Measurements from ENCODE around the gene PAGE5.

Gene PAGE5

DNA sequence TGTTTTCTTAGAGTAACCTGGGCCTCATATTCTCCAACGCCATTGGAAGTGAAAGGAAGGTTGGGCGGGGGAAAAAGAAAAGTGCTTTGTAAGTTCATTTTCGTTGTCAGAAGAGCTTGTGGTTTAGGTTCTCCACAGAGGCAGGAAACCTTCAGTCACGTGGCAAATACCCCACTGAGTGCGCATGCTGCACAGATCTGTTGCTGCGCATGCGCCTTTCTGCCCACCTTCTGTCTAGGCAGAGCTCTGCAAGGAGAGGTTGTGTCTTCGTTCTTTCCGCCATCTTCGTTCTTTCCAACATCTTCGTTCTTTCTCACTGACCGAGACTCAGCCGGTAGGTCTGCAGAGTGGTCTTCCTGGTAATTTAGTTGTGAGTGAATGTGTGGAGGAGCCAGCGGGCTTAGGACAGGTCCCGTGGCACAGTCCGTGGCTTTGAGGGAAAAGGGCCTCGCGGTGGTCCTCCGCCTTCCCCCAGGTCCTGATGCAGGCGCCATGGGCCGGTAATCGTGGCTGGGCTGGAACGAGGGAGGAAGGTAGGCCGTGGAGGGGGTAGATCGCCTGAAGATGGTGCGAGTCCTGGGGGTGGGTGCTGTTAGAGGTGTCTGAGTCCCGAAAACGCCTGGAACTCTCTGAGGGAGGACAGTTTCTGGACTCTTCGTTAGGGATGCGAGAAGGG, at the start of gene PAGE5:
TSS of gene PAGE5 (plus strand) at position 228 of the 676 bp plus-strand sequence. CDS start 1,037 bp downstream, outside the sequence.
- peak in 1 of 3 experiments; percentile 0 for DNase-seq (ENCODE audit: low read depth in 3 of 3)

DNA sequence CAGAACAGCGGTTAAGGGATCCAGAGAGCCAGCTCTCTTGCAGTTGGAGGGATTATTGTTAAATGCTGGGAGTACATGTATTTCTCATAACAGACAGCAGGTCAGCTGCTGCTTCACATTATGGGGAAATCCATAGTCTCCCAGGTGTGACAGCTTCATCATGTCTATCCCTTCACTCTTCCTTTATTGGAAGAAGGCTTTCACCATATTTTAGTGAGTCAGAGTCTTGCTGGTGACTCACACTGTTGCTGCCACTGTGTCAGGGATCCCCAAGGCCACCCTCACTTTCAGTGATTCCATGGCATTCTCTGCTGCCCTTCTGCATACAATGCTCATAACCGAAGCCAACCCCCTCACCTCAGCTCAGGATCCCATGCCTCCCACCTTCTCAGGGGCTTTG, 32.9 kb upstream of the PAGE5 start:
- no peak for DNase-seq (ENCODE audit: low read depth in 3 of 3)

GRCh38 chrX:55196688-55197087, 23.5 kb upstream of the PAGE5 start:
- DNase-seq (ENCODE audit: low read depth in 3 of 3), result no peak

DNA sequence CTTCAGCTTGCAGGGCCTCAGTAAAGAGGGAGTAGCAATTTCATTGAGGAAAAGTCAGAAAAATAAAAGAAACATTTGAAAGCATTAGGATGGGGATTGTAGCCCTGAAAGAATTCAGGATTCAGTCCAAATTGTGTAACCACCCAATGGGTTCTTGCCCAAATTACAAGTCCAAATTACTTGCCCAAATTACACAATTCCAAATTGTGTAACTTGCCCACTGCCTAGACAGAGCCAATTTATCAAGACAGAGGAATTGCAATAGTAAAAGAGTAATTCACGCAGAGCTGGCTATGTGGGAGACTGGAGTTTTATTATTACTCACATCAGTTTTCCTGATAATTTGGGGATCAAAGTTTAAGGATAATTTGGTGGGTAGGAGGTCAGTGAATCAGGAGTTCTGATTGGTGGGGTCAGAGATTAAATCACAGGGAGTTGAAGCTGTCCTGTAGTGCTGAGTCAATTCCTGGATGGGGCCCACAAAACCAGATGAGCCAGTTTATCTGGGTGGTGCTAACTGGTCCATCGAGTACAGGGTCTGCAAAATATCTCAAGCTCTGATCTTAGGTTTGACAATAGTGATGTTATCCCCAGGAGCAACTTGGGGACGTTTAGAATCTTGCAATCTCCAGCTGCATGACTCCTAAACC, 18.1 kb upstream of the PAGE5 start:
- DNase-seq (ENCODE audit: low read depth in 3 of 3), result no peak

DNA sequence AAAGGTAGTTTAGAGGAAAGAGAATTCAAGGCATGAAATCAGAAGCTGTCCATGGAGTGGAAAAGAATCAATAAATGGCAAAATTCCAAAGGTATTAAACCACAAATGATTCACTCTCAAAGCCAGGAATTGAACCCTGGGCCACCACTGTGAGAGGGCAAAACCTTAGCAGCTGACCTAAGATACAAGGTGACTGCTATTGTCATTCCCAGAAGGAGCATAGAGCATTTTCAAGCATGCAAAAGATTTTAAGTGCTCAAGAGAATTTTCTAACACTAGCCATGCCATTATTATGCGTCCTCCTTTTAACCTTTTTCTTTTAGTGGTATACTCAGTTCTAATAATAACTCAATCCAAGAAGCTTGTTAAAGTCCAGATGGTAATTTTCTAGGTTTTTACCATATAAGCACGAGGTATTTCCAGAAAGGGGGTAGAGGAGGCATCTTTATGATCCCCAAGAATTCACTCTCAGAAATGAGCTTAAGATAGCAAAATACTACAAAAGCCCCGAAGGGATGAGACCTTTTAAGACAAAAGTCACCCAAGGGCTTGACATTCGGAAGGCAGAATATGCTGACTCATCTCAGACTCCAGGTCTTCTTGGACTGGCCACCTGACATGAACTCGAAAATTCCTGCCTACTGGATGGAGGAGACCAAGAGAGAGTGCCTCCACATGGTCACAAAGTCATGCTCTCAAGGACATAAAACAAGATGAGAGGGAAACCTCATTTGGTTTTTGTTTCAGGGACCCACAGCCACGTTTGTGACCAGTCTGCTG, 13.8 kb upstream of the PAGE5 start:
- no peak for DNase-seq (ENCODE audit: low read depth in 3 of 3)

GRCh38 chrX:55210931-55211677, 9.0 kb upstream of the PAGE5 start:
- DNase-seq (ENCODE audit: low read depth in 3 of 3), result no peak

DNA sequence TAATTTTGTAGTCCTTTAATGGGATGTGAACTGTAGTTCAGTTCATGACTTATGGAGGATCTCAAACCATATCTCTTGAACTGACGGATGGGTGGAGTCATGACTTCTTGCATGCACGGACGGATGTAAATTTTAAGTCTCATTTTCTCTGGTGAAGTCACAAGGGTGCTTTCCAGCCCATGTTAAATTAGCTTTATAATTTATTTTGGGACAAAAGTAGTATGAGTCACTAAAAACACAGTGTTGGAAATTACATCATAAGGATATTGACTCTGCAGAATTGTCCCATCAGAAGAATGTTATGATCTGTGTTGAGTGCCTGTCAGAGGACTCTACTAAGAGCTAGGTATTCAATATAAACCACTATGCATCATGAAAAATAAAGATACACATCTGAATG, 6.8 kb upstream of the PAGE5 start:
- no peak for DNase-seq (ENCODE audit: low read depth in 3 of 3)

DNA sequence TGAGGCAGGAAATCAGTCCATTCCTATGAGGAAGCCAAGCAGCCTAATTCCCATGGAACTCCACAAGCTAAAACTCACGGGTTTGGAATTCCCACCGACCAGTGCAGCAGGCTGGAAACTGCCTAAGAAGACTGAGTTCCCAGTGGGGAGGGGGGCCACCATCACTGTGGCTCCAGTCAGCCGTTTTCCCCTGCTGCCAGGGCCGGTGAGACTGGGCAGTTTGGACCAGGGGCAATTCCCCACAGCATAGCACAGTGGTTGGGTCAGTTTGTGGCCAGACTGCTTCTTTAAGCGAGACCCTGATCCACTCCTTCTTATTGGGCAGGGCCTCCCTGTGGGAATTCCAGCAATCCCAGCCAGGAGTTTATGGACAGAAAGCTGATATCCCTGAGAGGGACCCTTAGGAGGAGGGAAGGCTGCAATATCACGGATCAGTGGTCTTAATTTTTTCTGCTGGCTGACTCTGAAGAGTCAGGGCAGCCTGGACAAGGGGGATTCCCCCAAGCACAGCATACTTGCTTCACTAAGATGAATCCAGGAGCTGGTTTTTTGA, 20.7 kb downstream of the PAGE5 start:
- DNase-seq (ENCODE audit: low read depth in 3 of 3), result no peak

DNA sequence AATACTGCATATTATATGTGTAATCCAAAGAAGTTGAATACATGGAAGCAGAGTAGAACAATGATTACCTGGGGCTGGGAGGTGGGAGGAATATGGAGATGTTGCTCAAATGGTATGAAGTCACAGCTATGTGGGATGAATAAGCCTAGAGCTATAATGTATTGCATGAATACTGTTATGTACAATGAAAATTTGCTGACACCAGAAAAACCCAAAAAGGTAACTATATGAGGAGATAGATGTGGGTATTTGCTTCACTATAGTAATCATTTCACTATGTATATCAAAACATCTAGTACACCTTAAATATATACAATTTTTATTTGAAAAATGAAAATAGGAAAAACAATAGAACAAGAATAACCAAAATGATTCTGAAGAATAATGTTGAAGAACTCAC, 33.4 kb downstream of the PAGE5 start:
- DNase-seq (ENCODE audit: low read depth in 3 of 3), result no peak

DNA sequence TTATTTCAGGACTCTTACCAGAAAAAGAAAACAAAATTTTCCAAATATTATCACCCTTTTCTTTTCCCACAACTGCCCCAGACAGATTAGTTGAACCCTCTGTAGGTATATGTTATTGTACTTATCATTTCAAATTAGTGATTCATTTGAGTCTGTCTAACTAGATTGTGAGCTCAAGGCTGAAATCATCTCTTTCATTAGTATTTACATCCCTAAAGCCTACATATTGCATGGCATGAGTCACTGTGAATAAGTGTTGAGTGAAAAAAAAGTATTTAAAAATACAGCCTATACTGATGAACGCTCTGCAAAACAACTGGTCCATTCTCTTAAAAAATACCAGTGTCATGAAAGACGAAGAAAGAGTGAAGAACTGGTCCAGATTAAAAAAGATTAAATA, 40.7 kb downstream of the PAGE5 start:
- DNase-seq (ENCODE audit: low read depth in 3 of 3), result no peak

DNA sequence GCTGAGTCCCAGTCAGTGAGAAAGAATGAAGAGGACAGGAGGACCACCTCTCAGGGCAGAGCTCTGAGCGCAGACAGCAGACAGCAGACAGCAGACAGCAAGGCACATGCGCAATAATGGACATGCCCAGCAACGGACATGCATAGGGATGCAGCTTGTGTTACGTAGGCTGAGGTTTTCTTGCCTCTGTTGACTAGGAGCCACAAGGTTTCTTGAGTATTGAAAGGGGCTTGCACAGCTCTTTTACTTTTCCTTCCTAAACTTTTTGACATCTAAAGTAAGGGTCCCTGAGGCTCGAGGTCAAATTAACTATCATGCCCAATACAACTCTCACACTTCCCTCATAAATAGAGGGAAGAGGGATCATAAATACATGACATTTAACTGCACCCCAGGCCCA, 44.7 kb downstream of the PAGE5 start, which contains the start of gene PAGE3:
TSS of gene PAGE3 (minus strand) at position 101 of the 400 bp plus-strand sequence. CDS start 1,013 bp downstream, outside the sequence.
- no peak for DNase-seq (ENCODE audit: low read depth in 3 of 3)

Data from stimulated activated CD4-positive, alpha-beta T cell treated with anti-CD3 and anti-CD28 coated beads, TNF-alpha, amount 100 ng/mL, for 24 hours (primary cell).